Measurements from ENCODE around the gene STK32C. TPM values are rescaled to one million over a fixed set of nuclear protein-coding genes. Genes with fewer than 3 reads are reported as not detected.

Gene STK32C
- total RNA-seq, 1 experiment from 2014 or later = 13.5 TPM

DNA sequence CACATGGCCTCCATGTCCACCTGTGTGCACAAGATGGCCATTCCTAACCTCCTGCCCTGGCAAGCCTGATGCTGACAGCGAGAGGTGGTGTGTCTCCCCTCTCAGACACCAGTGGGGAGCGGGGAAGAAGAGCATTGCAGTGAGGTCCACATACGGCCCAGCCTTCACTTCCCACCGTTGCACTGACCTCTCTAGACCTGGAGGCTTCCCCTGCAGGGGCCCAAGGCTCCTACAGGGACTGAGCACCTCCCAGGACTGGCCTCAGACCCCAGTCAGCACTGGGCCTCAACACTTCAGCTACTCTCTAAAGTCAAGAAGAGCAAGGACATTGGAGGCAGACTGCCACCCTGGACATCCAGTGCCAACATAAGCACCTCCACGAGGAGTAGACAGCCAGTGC is 15.9 kb downstream of the STK32C start:
- no peak overlapping the region for H3K4me3 Mint-ChIP-seq (ENCODE audit: low read depth, unreplicated experiment)
- H3K4me1 Mint-ChIP-seq (ENCODE audit: low read depth, unreplicated experiment) = no peaks in the 10 kb centered on the region
- H3K9me3 Mint-ChIP-seq (ENCODE audit: low read depth, unreplicated experiment) = peaks cover 2% of the 10 kb centered on the region
- CTCF ChIA-PET = no interaction called here
- no peak for DNase-seq
- intact Hi-C loops (cut with micrococcal nuclease; ENCODE audit: unreplicated experiment) = no loop called here
- H3K27ac Mint-ChIP-seq (ENCODE audit: unreplicated experiment) = no peak overlapping the region
- no peaks in the 10 kb centered on the region for H3K36me3 Mint-ChIP-seq (ENCODE audit: insufficient read depth, unreplicated experiment)
- no peaks in the 10 kb centered on the region for H3K27me3 Mint-ChIP-seq (ENCODE audit: unreplicated experiment)
- TF ChIP-seq, protein P1, sequence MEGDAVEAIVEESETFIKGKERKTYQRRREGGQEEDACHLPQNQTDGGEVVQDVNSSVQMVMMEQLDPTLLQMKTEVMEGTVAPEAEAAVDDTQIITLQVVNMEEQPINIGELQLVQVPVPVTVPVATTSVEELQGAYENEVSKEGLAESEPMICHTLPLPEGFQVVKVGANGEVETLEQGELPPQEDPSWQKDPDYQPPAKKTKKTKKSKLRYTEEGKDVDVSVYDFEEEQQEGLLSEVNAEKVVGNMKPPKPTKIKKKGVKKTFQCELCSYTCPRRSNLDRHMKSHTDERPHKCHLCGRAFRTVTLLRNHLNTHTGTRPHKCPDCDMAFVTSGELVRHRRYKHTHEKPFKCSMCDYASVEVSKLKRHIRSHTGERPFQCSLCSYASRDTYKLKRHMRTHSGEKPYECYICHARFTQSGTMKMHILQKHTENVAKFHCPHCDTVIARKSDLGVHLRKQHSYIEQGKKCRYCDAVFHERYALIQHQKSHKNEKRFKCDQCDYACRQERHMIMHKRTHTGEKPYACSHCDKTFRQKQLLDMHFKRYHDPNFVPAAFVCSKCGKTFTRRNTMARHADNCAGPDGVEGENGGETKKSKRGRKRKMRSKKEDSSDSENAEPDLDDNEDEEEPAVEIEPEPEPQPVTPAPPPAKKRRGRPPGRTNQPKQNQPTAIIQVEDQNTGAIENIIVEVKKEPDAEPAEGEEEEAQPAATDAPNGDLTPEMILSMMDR (IDR thresholded peaks at IDR 0.05; ENCODE audit: unreplicated experiment) = no peak
- BruUV-seq (replicated peaks) = no TSS peak

DNA sequence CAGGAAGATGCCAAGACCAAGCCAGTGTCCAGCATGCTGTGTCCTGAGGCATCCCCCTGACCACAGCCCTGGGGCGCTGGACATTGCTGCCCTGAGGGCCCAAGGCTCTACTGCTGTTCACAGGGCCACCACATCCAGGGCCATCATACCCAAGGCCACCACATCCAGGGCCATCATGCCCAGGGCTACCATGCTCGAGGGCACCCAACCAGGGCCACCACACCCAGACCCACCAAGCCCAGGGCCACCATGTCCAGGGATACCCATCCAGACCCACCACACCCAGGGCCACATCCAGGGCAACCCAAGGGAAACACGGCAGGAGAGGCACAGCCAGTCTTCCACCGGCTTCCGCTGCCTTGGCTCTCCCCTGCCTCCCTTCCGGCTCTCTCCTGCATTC is 17.1 kb downstream of the STK32C start:
- TF ChIP-seq, protein P1 (IDR thresholded peaks at IDR 0.05; ENCODE audit: unreplicated experiment) = no peak
- H3K9me3 Mint-ChIP-seq (ENCODE audit: low read depth, unreplicated experiment) = peaks cover 2% of the 10 kb centered on the region
- H3K27me3 Mint-ChIP-seq (ENCODE audit: unreplicated experiment) = no peaks in the 10 kb centered on the region
- BruUV-seq (replicated peaks) = no TSS peak
- no peaks in the 10 kb centered on the region for H3K4me1 Mint-ChIP-seq (ENCODE audit: low read depth, unreplicated experiment)
- H3K36me3 Mint-ChIP-seq (ENCODE audit: insufficient read depth, unreplicated experiment) = no peaks in the 10 kb centered on the region
- no peak overlapping the region for H3K27ac Mint-ChIP-seq (ENCODE audit: unreplicated experiment)
- no peak for DNase-seq
- H3K4me3 Mint-ChIP-seq (ENCODE audit: low read depth, unreplicated experiment) = no peak overlapping the region
- intact Hi-C loops (cut with micrococcal nuclease; ENCODE audit: unreplicated experiment) = no loop called here
- CTCF ChIA-PET = no interaction called here

DNA sequence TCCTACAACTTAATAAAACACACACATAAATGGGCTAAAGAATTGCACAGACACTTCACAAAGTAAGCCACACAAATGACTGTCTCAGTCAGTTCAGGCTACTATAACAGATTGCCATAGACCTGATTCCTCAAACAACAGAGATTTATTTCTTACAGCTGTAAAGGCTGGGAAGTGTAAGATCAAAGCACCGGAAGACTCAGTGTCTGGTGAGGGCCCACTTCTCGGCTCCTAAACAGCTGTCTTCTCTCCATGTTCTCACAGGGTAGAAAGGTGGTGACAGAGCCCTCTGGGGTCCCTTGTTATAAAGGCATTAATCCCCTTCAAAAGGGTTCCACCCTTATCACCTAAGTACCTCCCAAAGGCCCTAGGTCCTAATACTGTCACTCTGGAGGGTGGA is 18.3 kb downstream of the STK32C start:
- BruUV-seq (replicated peaks) = no TSS peak
- TF ChIP-seq, protein P1 (IDR thresholded peaks at IDR 0.05; ENCODE audit: unreplicated experiment) = no peak
- no peaks in the 10 kb centered on the region for H3K36me3 Mint-ChIP-seq (ENCODE audit: insufficient read depth, unreplicated experiment)
- DNase-seq = no peak
- H3K9me3 Mint-ChIP-seq (ENCODE audit: low read depth, unreplicated experiment) = peaks cover 2% of the 10 kb centered on the region
- H3K4me1 Mint-ChIP-seq (ENCODE audit: low read depth, unreplicated experiment) = no peaks in the 10 kb centered on the region
- H3K4me3 Mint-ChIP-seq (ENCODE audit: low read depth, unreplicated experiment) = no peak overlapping the region
- H3K27ac Mint-ChIP-seq (ENCODE audit: unreplicated experiment) = no peak overlapping the region
- no peaks in the 10 kb centered on the region for H3K27me3 Mint-ChIP-seq (ENCODE audit: unreplicated experiment)
- CTCF ChIA-PET = no interaction called here
- intact Hi-C loops (cut with micrococcal nuclease; ENCODE audit: unreplicated experiment) = no loop called here

DNA sequence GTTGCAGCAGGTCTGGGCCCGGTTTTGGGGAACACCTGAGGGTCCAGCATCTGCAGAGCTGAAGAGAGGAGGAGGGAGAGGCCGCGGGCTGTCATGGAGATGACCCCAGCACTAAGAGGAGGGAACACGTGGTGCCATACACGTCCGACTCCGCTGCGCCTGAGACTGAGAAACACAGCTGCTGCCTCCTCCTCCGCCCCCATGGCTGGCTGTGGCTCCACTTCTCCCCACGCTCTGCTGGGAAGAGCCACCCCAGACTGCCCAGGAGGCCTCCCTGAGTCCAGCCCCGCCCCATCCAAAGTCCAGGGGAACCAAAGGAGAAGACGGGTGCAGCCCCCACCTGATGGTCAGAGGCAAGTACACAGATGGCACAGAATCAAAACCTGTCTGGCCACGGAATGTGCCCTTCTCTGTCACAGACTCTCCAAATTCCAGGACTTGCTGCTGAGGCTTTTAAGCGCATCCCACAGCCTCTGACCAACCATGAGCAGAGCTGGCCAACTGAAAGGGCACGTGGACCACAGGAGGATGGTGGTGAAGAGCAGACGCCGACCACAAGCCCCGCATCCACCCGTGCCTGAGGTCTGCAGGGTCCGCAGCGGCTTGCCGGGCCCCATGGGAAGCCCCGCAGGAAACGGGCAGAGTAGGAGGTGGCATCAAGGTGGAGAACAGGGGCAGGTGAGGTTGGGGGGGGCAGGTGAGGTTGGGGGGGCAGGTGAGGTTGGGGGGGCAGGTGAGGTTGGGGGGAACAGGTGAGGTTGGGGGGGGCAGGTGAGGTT is 24.0 kb downstream of the STK32C start:
- CTCF ChIA-PET = no interaction called here
- H3K27me3 Mint-ChIP-seq (ENCODE audit: unreplicated experiment) = no peaks in the 10 kb centered on the region
- no peak overlapping the region for H3K4me3 Mint-ChIP-seq (ENCODE audit: low read depth, unreplicated experiment)
- no TSS peak for BruUV-seq (replicated peaks)
- peaks cover 7% of the 10 kb centered on the region for H3K36me3 Mint-ChIP-seq (ENCODE audit: insufficient read depth, unreplicated experiment)
- H3K9me3 Mint-ChIP-seq (ENCODE audit: low read depth, unreplicated experiment) = no peaks in the 10 kb centered on the region
- TF ChIP-seq, protein P1 (IDR thresholded peaks at IDR 0.05; ENCODE audit: unreplicated experiment) = no peak
- no peak overlapping the region for H3K27ac Mint-ChIP-seq (ENCODE audit: unreplicated experiment)
- intact Hi-C loops (cut with micrococcal nuclease; ENCODE audit: unreplicated experiment) = no loop called here
- no peak for DNase-seq
- H3K4me1 Mint-ChIP-seq (ENCODE audit: low read depth, unreplicated experiment) = no peaks in the 10 kb centered on the region
